Nephron (organoid): ENCODE results near the gene PTTG2.

Experiments used
- H3K27ac Mint-ChIP-seq, 3 experiments: 2 replicates each; pipeline ENCODE4 v1.8.0; 2020; ENCODE audit warnings: mixed read lengths in 3 of 3, mild to moderate bottlenecking in 2 of 3, moderate library complexity in 1 of 3
- H3K27me3 Mint-ChIP-seq: 2 replicates; pipeline ENCODE4 v1.8.0; 2021; ENCODE audit warnings: low read depth, mild to moderate bottlenecking, moderate library complexity, mixed read lengths
- H3K36me3 Mint-ChIP-seq: 2 replicates; pipeline ENCODE4 v1.8.0; 2020; ENCODE audit warnings: low read depth, mixed read lengths
- H3K4me1 Mint-ChIP-seq: 2 replicates; pipeline ENCODE4 v1.8.0; 2020; ENCODE audit warnings: mixed read lengths
- H3K4me3 Mint-ChIP-seq, 3 experiments: 2 replicates each; pipeline ENCODE4 v1.8.0; 2020; ENCODE audit warnings: mild to moderate bottlenecking in 3 of 3, mixed read lengths in 3 of 3, moderate library complexity in 2 of 3
- H3K9me3 Mint-ChIP-seq: 2 replicates; pipeline ENCODE4 v1.8.0; 2020; ENCODE audit warnings: mixed read lengths
- CTCF ChIP-seq, 3 experiments: fragments of 200-600 bp; sonication (generic); IDR thresholded peaks; one replicate each; pipeline ENCODE4 v1.5.0; 2021; ENCODE audit warnings: antibody characterized with exemption in 3 of 3; ENCODE audit not compliant: unreplicated experiment in 3 of 3

The PTTG2 gene

DNA sequence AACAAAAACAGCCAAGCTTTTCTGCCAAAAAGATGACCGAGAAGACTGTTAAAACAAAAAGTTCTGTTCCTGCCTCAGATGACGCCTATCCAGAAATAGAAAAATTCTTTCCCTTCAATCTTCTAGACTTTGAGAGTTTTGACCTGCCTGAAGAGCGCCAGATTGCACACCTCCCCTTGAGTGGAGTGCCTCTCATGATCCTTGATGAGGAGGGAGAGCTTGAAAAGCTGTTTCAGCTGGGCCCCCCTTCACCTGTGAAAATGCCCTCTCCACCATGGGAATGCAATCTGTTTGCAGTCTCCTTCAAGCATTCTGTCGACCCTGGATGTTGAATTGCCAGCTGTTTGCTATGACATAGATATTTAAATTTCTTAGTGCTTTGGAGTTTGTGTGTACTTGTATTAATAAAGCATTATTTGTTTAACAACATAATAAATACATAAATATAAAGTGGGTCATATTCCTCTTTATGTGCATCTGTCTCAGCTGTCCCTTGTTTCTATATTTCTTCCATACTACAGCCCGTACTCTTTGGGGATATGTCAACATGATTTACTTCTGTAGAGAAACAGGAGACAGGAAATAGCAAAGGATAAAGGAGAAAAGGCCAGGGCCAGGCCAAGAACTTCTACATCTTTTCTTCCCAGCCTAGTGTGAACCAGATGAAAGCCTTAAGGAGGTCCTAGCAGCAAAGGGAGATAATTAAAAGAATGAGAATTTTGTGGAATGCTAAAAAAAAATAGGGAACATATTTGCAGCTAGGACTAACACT is 667 bp downstream of the PTTG2 start:
- no peaks in the 10 kb centered on the region for H3K36me3 Mint-ChIP-seq
- H3K27ac Mint-ChIP-seq: peak overlapping the region; percentile 39 to 75 (median 64)
- TF ChIP-seq CTCF (IDR thresholded peaks at IDR 0.05; ENCODE audit: unreplicated experiment in 3 of 3): no peak
- H3K4me1 Mint-ChIP-seq: peaks cover 40% of the 10 kb centered on the region
- no peaks in the 10 kb centered on the region for H3K9me3 Mint-ChIP-seq
- no peak overlapping the region for H3K4me3 Mint-ChIP-seq
- no peaks in the 10 kb centered on the region for H3K27me3 Mint-ChIP-seq

GRCh38 chr4:37964734-37965457 is 4.7 kb downstream of the PTTG2 start:
- no peak for TF ChIP-seq CTCF (IDR thresholded peaks at IDR 0.05; ENCODE audit: unreplicated experiment in 3 of 3)
- no peaks in the 10 kb centered on the region for H3K27me3 Mint-ChIP-seq
- no peak overlapping the region for H3K27ac Mint-ChIP-seq
- no peak overlapping the region for H3K4me3 Mint-ChIP-seq
- no peaks in the 10 kb centered on the region for H3K9me3 Mint-ChIP-seq
- H3K36me3 Mint-ChIP-seq: no peaks in the 10 kb centered on the region
- peaks cover 34% of the 10 kb centered on the region for H3K4me1 Mint-ChIP-seq

DNA sequence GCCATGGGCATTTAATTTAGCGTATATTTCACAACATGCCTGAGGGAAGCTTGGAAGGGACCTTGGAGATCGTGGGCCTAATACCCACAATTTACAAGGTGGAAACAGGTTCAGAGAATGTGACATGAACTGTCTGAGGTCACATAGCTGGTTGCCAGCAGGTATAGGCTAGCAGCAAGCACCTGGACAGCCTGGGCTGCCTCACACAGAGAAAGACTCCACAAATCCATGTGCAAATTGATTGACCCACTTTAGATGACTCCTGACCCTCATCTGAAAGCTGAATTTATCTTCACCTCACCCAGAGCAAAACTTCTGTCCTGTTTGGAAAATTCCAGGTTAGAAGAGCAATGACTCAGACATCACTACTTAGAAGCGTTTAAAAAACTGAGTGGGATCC is 5.8 kb downstream of the PTTG2 start:
- Mint-ChIP-seq H3K27me3 (no peaks in the 10 kb centered on the region), H3K4me1 (peaks cover 25% of the 10 kb centered on the region), H3K36me3 (no peaks in the 10 kb centered on the region), H3K9me3 (no peaks in the 10 kb centered on the region), H3K4me3 (no peak overlapping the region), H3K27ac (no peak overlapping the region)
- TF ChIP-seq CTCF (IDR thresholded peaks at IDR 0.05; ENCODE audit: unreplicated experiment in 3 of 3): no peak

DNA sequence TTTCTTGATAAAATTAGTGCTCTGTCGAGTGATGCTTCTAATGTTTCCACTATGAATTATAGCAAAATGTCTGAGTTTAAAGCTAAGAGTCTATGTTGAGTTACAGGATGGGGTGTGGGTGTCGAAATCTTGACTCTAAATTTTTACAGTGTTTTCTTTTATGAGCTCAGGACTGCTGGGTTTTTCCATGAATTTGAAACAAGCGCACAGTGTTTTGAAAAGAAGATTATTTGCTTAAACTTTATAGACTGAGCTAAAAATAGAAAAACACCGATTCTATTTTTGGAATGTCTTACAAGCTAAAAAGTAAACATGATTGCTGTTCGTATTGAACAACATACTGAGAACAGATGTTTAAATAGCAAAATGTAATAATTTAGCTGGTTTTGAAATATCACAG is 7.5 kb downstream of the PTTG2 start:
- peaks cover 14% of the 10 kb centered on the region for H3K4me1 Mint-ChIP-seq
- peak overlapping the region in 2 of 3 experiments; percentile 30 to 59 for H3K4me3 Mint-ChIP-seq
- H3K27ac Mint-ChIP-seq: peak overlapping the region; percentile 36 to 78 (median 40)
- H3K36me3 Mint-ChIP-seq: no peaks in the 10 kb centered on the region
- TF ChIP-seq CTCF (IDR thresholded peaks at IDR 0.05; ENCODE audit: unreplicated experiment in 3 of 3): no peak
- no peaks in the 10 kb centered on the region for H3K27me3 Mint-ChIP-seq
- H3K9me3 Mint-ChIP-seq: peaks cover 3% of the 10 kb centered on the region

DNA sequence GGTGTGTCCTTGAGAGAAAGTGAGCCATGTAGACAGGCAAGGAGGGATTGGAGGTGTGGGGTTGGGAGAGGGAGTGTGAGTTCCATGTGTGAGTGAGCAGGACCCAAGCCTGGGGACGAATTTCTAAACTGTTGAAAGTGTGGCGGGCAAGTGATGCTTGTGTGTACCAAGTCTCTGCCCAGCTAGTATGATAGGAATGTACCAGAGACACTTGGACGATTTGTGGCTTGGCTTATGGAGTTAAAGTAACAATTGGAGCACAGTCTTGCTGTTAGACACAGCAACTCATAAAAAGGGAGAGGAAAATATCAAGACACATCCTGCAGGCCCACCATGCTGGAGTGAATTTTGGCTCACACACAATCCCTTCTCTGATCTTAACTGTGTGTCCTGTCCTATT is 8.5 kb downstream of the PTTG2 start:
- H3K27ac Mint-ChIP-seq: no peak overlapping the region
- TF ChIP-seq CTCF (IDR thresholded peaks at IDR 0.05; ENCODE audit: unreplicated experiment in 3 of 3): no peak
- H3K4me3 Mint-ChIP-seq: no peak overlapping the region
- no peaks in the 10 kb centered on the region for H3K36me3 Mint-ChIP-seq
- H3K4me1 Mint-ChIP-seq: peaks cover 14% of the 10 kb centered on the region
- H3K27me3 Mint-ChIP-seq: no peaks in the 10 kb centered on the region
- H3K9me3 Mint-ChIP-seq: peaks cover 3% of the 10 kb centered on the region
